A673 (cell line): ENCODE results near the gene FLRT2. TPM values are rescaled to one million over a fixed set of nuclear protein-coding genes. Genes with fewer than 3 reads are reported as not detected.

Experiments
- BruUV-seq: library from RNA; stranded (reverse); fragments of 400-500 nt; replicated peaks from 2 replicates; lab custom pipeline; 2021; lab: Mats Ljungman, UMichigan
- CTCF ChIA-PET: fragments of 300-600 bp; sonication (Branson Sonifier 250); formaldehyde crosslinking; loops from one replicate; lab custom pipeline; 2022; ENCODE audit warnings: antibody characterized with exemption; lab: Charles Lee
- POLR2A ChIA-PET: fragments of 300-600 bp; sonication (Branson Sonifier 250); formaldehyde crosslinking; loops from one replicate; lab custom pipeline; 2022; ENCODE audit warnings: antibody characterized with exemption; ENCODE audit not compliant: low non-redundant PET; lab: Charles Lee
- DNase-seq: peaks from one replicate; pipeline ENCODE4 v3.0.0-alpha.2; 2015; ENCODE audit warnings: low spot score
- H3K27ac ChIP-seq: fragments of 200-600 bp; sonication (generic); 2 replicates; pipeline ENCODE4 v1.5.1; 2016; ENCODE audit warnings: mixed run types, low read depth, mild to moderate bottlenecking, mixed read lengths, antibody characterized with exemption, low read length; ENCODE audit not compliant: poor library complexity, severe bottlenecking
- H3K27me3 ChIP-seq: fragments of 200-600 bp; sonication (generic); replicated peaks from 2 replicates; pipeline ENCODE4 v1.6.1; 2017; ENCODE audit warnings: mixed run types, low read depth, mild to moderate bottlenecking, mixed read lengths, antibody characterized with exemption, low read length; ENCODE audit not compliant: insufficient read depth, poor library complexity
- H3K36me3 ChIP-seq: fragments of 200-600 bp; sonication (generic); 2 replicates; pipeline ENCODE4 v1.6.1; 2016; ENCODE audit warnings: mixed run types, mild to moderate bottlenecking, mixed read lengths, antibody characterized with exemption, low read length; ENCODE audit not compliant: insufficient read depth, poor library complexity, severe bottlenecking
- H3K4me1 ChIP-seq: fragments of 200-600 bp; sonication (generic); 2 replicates; pipeline ENCODE4 v1.6.1; 2017; ENCODE audit warnings: mixed run types, mild to moderate bottlenecking, mixed read lengths, antibody characterized with exemption, low read length; ENCODE audit not compliant: insufficient read depth, poor library complexity, severe bottlenecking
- H3K4me3 ChIP-seq: fragments of 200-600 bp; sonication (generic); 2 replicates; pipeline ENCODE4 v1.5.1; 2016; ENCODE audit warnings: low read depth, mixed run types, mild to moderate bottlenecking, mixed read lengths, low read length; ENCODE audit not compliant: poor library complexity, severe bottlenecking
- H3K9me3 ChIP-seq: fragments of 200-600 bp; sonication (generic); 2 replicates; pipeline ENCODE4 v1.6.1; 2016; ENCODE audit warnings: mixed run types, low read depth, mild to moderate bottlenecking, mixed read lengths, antibody characterized with exemption, low read length; ENCODE audit not compliant: poor library complexity, severe bottlenecking
- CTCF ChIP-seq: fragments of 300-800, 200-600 bp; sonication (generic); conservative IDR thresholded peaks from 2 replicates; pipeline ENCODE4 v1.5.1; 2017; ENCODE audit warnings: low read depth, mild to moderate bottlenecking, antibody characterized with exemption, low read length, moderate library complexity, mixed read lengths
- EZH2 ChIP-seq: fragments of 200-600 bp; sonication (generic); IDR thresholded peaks from 2 replicates; pipeline ENCODE4 v1.6.1; 2017; ENCODE audit warnings: borderline replicate concordance, low read depth, mild to moderate bottlenecking, mixed read lengths, antibody characterized with exemption, low read length; ENCODE audit not compliant: poor library complexity, severe bottlenecking
- intact Hi-C: fragments of 100-400 bp; cut with micrococcal nuclease; formaldehyde crosslinking; loops from one replicate; pipeline ENCODE4 v1.10.0; 2022; ENCODE audit not compliant: unreplicated experiment
- total RNA-seq: library from RNA; stranded (reverse); gene quantifications from 2 replicates; pipeline ENCODE4 v1.2.3, GENCODE V29; 2021

The FLRT2 gene
- total RNA-seq, 1 experiment from 2014 or later, result 128 TPM

- ChIA-PET CTCF (no interaction called here), POLR2A (no interaction called here)
- TF ChIP-seq EZH2, result no peak
- TF ChIP-seq CTCF, result no peak
- Histone ChIP-seq H3K27ac (no peak overlapping the region), H3K36me3 (no peaks in the 10 kb centered on the region), H3K9me3 (no peaks in the 10 kb centered on the region), H3K4me3 (no peak overlapping the region), H3K4me1 (peaks cover 2% of the 10 kb centered on the region), H3K27me3 (no peaks in the 10 kb centered on the region)
- BruUV-seq, result no TSS peak
- no peak for DNase-seq
- intact Hi-C loops, result no loop called here
These were observed 171.2 kb downstream of the FLRT2 start for GRCh38 chr14:85701116-85701515.

GRCh38 chr14:85701763-85702162 is 171.8 kb downstream of the FLRT2 start:
- CTCF ChIA-PET, result no interaction called here
- no peak for DNase-seq
- no TSS peak for BruUV-seq

GRCh38 chr14:85702191-85702590 is 172.2 kb downstream of the FLRT2 start:
- H3K27me3 ChIP-seq, result no peaks in the 10 kb centered on the region
- H3K4me3 ChIP-seq, result no peak overlapping the region
- ChIA-PET CTCF (no interaction called here), POLR2A (no interaction called here)
- no peak overlapping the region for H3K27ac ChIP-seq
- no peaks in the 10 kb centered on the region for H3K36me3 ChIP-seq
- peak; percentile 41 for DNase-seq
- peaks cover 2% of the 10 kb centered on the region for H3K4me1 ChIP-seq
- H3K9me3 ChIP-seq, result no peaks in the 10 kb centered on the region
- BruUV-seq, result no TSS peak
- intact Hi-C loops, result no loop called here
- no peak for TF ChIP-seq EZH2
- TF ChIP-seq CTCF, result peak; percentile 39; the same call in 1 of the 2 replicates

More at GRCh38 chr14:85701763-85702162, 171.8 kb downstream of the FLRT2 start:
- intact Hi-C loops, result no loop called here
- H3K9me3 ChIP-seq, result no peaks in the 10 kb centered on the region
- no peaks in the 10 kb centered on the region for H3K27me3 ChIP-seq
- H3K27ac ChIP-seq, result no peak overlapping the region
- no peak overlapping the region for H3K4me3 ChIP-seq
- TF ChIP-seq EZH2 (no peak), CTCF (no peak)
- POLR2A ChIA-PET, result no interaction called here
- H3K4me1 ChIP-seq, result peaks cover 2% of the 10 kb centered on the region
- no peaks in the 10 kb centered on the region for H3K36me3 ChIP-seq
